Measurements from ENCODE around the gene CHAMP1.
"Not testable (repeated sequence)": the region's sequence is repeated elsewhere in the genome, so short reads cannot be mapped to it uniquely, and the experiment has no call there.

The CHAMP1 gene

GRCh38 chr13:114299604-114300305 is 14.5 kb upstream of the CHAMP1 start:
- no peak for DNase-seq

- DNase-seq = no peak
Measured at GRCh38 chr13:114303700-114304327, 10.5 kb upstream of the CHAMP1 start.

GRCh38 chr13:114304346-114305034 is 9.8 kb upstream of the CHAMP1 start:
- no peak for DNase-seq

GRCh38 chr13:114309086-114309485 is 5.2 kb upstream of the CHAMP1 start:
- no peak for DNase-seq

- peak; percentile 11 for DNase-seq
Measured at GRCh38 chr13:114309806-114310410, 4.4 kb upstream of the CHAMP1 start.

- no peak for DNase-seq
Measured at GRCh38 chr13:114310956-114311355, 3.3 kb upstream of the CHAMP1 start.

GRCh38 chr13:114311387-114311786 is 2.9 kb upstream of the CHAMP1 start:
- no peak for DNase-seq

- DNase-seq = peak; percentile 59
Measured at GRCh38 chr13:114311908-114312307, 2.4 kb upstream of the CHAMP1 start.

- DNase-seq = no peak
Measured at GRCh38 chr13:114313061-114313860, 1.0 kb upstream of the CHAMP1 start.

GRCh38 chr13:114315074-114315785 is 927 bp downstream of the CHAMP1 start:
- DNase-seq = no peak

- peak; percentile 58 for DNase-seq
Measured at GRCh38 chr13:114318624-114319023, 4.3 kb downstream of the CHAMP1 start.

- DNase-seq = no peak
Measured at GRCh38 chr13:114319441-114319913, 5.2 kb downstream of the CHAMP1 start.

- DNase-seq = no peak
Measured at GRCh38 chr13:114320065-114320464, 5.8 kb downstream of the CHAMP1 start.

GRCh38 chr13:114321256-114321655 is 7.0 kb downstream of the CHAMP1 start:
- no peak for DNase-seq

- DNase-seq = no peak
Measured at GRCh38 chr13:114323349-114323748, 9.0 kb downstream of the CHAMP1 start.

GRCh38 chr13:114324334-114324733 is 10.0 kb downstream of the CHAMP1 start:
- DNase-seq = no peak

GRCh38 chr13:114325729-114326128 is 11.4 kb downstream of the CHAMP1 start:
- DNase-seq = no peak

GRCh38 chr13:114328034-114328433 is 13.7 kb downstream of the CHAMP1 start:
- no peak for DNase-seq

- DNase-seq = no peak
Measured at GRCh38 chr13:114328595-114328994, 14.3 kb downstream of the CHAMP1 start.

- DNase-seq = no peak
Measured at GRCh38 chr13:114330086-114330485, 15.8 kb downstream of the CHAMP1 start.

GRCh38 chr13:114333881-114334280 is 19.6 kb downstream of the CHAMP1 start:
- not testable (repeated sequence) for DNase-seq
